Measurements from ENCODE around the gene NBPF1. TPM values are rescaled to one million over a fixed set of nuclear protein-coding genes. Genes with fewer than 3 reads are reported as not detected.
"Not testable (repeated sequence)": the region's sequence is repeated elsewhere in the genome, so short reads cannot be mapped to it uniquely, and the experiment has no call there.

NBPF1 gene
- total RNA-seq, 1 donor from 2014 or later = 173 TPM

GRCh38 chr1:16512624-16513411, 100.5 kb downstream of the NBPF1 start:
- DNase-seq = not testable (repeated sequence)

Small RNAs within 50 kb of the gene (small RNA-seq; reads per million reads assigned to genes)
- 0.05 reads per million for gene RNU1-1 (ENCODE audit: low replicate concordance)
- gene RNU1-6P (ENCODE audit: low replicate concordance) = not detected

Other genes with a start within 250 kb of the NBPF1 start
- gene SZRD1, start 246.3 kb downstream of the NBPF1 start, total RNA-seq = 24.1 TPM
- gene SPATA21, start 176.1 kb downstream of the NBPF1 start, total RNA-seq = not detected
- gene NECAP2, start 172.8 kb downstream of the NBPF1 start, total RNA-seq = 41.2 TPM
- under 0.01 TPM for gene RNU1-1, start 99.3 kb downstream of the NBPF1 start, total RNA-seq
- under 0.01 TPM for gene RNU1-3, start 53.4 kb upstream of the NBPF1 start, total RNA-seq
- under 0.01 TPM for gene RNU1-4, start 127.0 kb upstream of the NBPF1 start, total RNA-seq

All from tongue (tissue), 3 donors.